ENCODE data around the gene CLIC4.

- TF ChIP-seq POLR2A (IDR thresholded peaks at IDR 0.05): no peak
- no peak for TF ChIP-seq CTCF (IDR thresholded peaks at IDR 0.05)
Measured at GRCh38 chr1:24858277-24858676, 113.0 kb downstream of the CLIC4 start.

Data from breast epithelium (tissue), 3 donors.